Measurements from ENCODE around the gene SLC39A2. TPM values are rescaled to one million over a fixed set of nuclear protein-coding genes. Genes with fewer than 3 reads are reported as not detected.

The SLC39A2 gene
- total and polyA plus RNA-seq, 2 experiments from 2014 or later, result not detected

GRCh38 chr14:21023174-21023573 is 24.1 kb downstream of the SLC39A2 start:
- peaks cover 7% of the 10 kb centered on the region; the same call in 1 of the 2 replicates for H3F3A ChIP-seq (replicated peaks; ENCODE audit: low read depth)
- Mint-ChIP-seq H3K27ac (no peak overlapping the region), H3K4me1 (peaks cover 39% of the 10 kb centered on the region), H3K36me3 (ENCODE audit: low read depth) (peaks cover 19% of the 10 kb centered on the region), H3K9me3 (no peaks in the 10 kb centered on the region; the same call in 2 of the 3 replicates), H3K27me3 (ENCODE audit: insufficient read depth, low read depth, poor library complexity) (peaks cover 31% of the 10 kb centered on the region), H3K4me3 (no peak overlapping the region; the same call in 2 of the 3 replicates)
- H3K79me2 ChIP-seq (replicated peaks; ENCODE audit: insufficient read depth), result no peaks in the 10 kb centered on the region; the same call in 1 of the 2 replicates
- H3K9me2 ChIP-seq (ENCODE audit: insufficient read depth), result no peaks in the 10 kb centered on the region
- no peak overlapping the region for H2AFZ ChIP-seq
- no peak overlapping the region for H3K4me3 ChIP-seq
- TF ChIP-seq ZNF462 (CRISPR knock-in tag; IDR thresholded peaks at IDR 0.05), result no peak
- no peak for TF ChIP-seq ZNF331 (CRISPR knock-in tag; IDR thresholded peaks at IDR 0.05; ENCODE audit: low read depth)
- TF ChIP-seq CTCF (conservative IDR thresholded peaks at IDR 0.05; ENCODE audit: low read depth in 2 of 2), result no peak
- no peak for TF ChIP-seq CREB1 (CRISPR knock-in tag; IDR thresholded peaks at IDR 0.05; ENCODE audit: low read depth)
- no peak for TF ChIP-seq POLR2AphosphoS5 (IDR thresholded peaks at IDR 0.05; ENCODE audit: low read depth)
- TF ChIP-seq REST (IDR thresholded peaks at IDR 0.05; ENCODE audit: unreplicated experiment), result no peak
- no peak for TF ChIP-seq ZNF114 (CRISPR knock-in tag; IDR thresholded peaks at IDR 0.05)
- TF ChIP-seq NANOG (IDR thresholded peaks at IDR 0.05; ENCODE audit: borderline replicate concordance), result no peak
- TF ChIP-seq ETS1 (IDR thresholded peaks at IDR 0.05), result no peak
- no peak for TF ChIP-seq EZH2phosphoT487 (IDR thresholded peaks at IDR 0.05; ENCODE audit: unreplicated experiment)
- TF ChIP-seq STAT1 (IDR thresholded peaks at IDR 0.05; ENCODE audit: unreplicated experiment), result no peak
- TF ChIP-seq JUNB (IDR thresholded peaks at IDR 0.05; ENCODE audit: unreplicated experiment), result no peak
- TF ChIP-seq EZH2 (IDR thresholded peaks at IDR 0.05; ENCODE audit: low read depth, unreplicated experiment), result no peak
- H3K4me1 ChIP-seq (ENCODE audit: insufficient read depth), result peaks cover 31% of the 10 kb centered on the region
- no peaks in the 10 kb centered on the region for H4K20me1 ChIP-seq (replicated peaks; ENCODE audit: insufficient read depth)
- DNase-seq (ENCODE audit: low spot score) (no peak), ATAC-seq (no peak)
- peaks cover 30% of the 10 kb centered on the region for H3K27me3 ChIP-seq (ENCODE audit: insufficient read depth)
- H3K4me2 ChIP-seq, result peak overlapping the region; percentile 97; the same call in 1 of the 2 replicates
- H3K36me3 ChIP-seq (ENCODE audit: insufficient read depth), result no peaks in the 10 kb centered on the region
- H3K27ac ChIP-seq (ENCODE audit: low read depth), result no peak overlapping the region
